OCI-LY3 (cell line): ENCODE data around the gene ADGRB3.

Source experiments
- H2AFZ ChIP-seq: fragments of 200-600, 300-600 bp; shearing (Covaris generic); 2 replicates; pipeline ENCODE4 v1.6.0; 2014; ENCODE audit warnings: antibody characterized with exemption, low read depth, low read length
- H3K27ac ChIP-seq: fragments of 200-600, 300-600 bp; sonication (generic); 2 replicates; pipeline ENCODE4 v1.5.1; 2014; ENCODE audit warnings: mild to moderate bottlenecking, low read length, moderate library complexity, mixed read lengths
- H3K27me3 ChIP-seq: fragments of 200-600, 300-600 bp; sonication (generic); 2 replicates; pipeline ENCODE4 v1.6.1; 2014; ENCODE audit warnings: low read depth, low read length, mixed read lengths
- H3K36me3 ChIP-seq: fragments of 200-600, 300-600 bp; sonication (generic); replicated peaks from 2 replicates; pipeline ENCODE3; 2014; ENCODE audit warnings: low read depth, low read length, mixed read lengths
- H3K4me1 ChIP-seq: fragments of 300-600, 200-600 bp; sonication (generic); 2 replicates; pipeline ENCODE4 v1.6.1; 2014; ENCODE audit warnings: low read length, mixed read lengths
- H3K4me2 ChIP-seq: fragments of 200-600, 300-600 bp; sonication (generic); 2 replicates; pipeline ENCODE4 v1.6.1; 2014; ENCODE audit warnings: low read length, mixed read lengths
- H3K4me3 ChIP-seq: fragments of 300-600, 200-600 bp; sonication (generic); 2 replicates; pipeline ENCODE4 v1.5.1; 2014; ENCODE audit warnings: antibody characterized with exemption, mild to moderate bottlenecking, low read length, moderate library complexity
- H3K79me2 ChIP-seq: fragments of 300-600, 200-600 bp; shearing (Covaris generic); 2 replicates; pipeline ENCODE4 v1.6.1; 2014; ENCODE audit warnings: mild to moderate bottlenecking, low read length, mixed read lengths
- H3K9ac ChIP-seq: fragments of 300-600, 200-600 bp; shearing (Covaris generic); 2 replicates; pipeline ENCODE4 v1.6.0; 2014; ENCODE audit warnings: mild to moderate bottlenecking, low read length, moderate library complexity
- H3K9me3 ChIP-seq: fragments of 200-600, 300-600 bp; shearing (Covaris generic); 2 replicates; pipeline ENCODE4 v1.6.1; 2014; ENCODE audit warnings: low read length, mixed read lengths; ENCODE audit not compliant: insufficient read depth
- H4K20me1 ChIP-seq: fragments of 200-600, 300-600 bp; sonication (generic); 2 replicates; pipeline ENCODE4 v1.6.1; 2016; ENCODE audit warnings: low read length, mixed read lengths; ENCODE audit not compliant: insufficient read depth
- CTCF ChIP-seq: fragments of 200-600, 300-600 bp; sonication (generic); IDR thresholded peaks from 2 replicates; pipeline ENCODE4 v1.5.1; 2014; ENCODE audit warnings: antibody characterized with exemption, low read length, low read depth
- EZH2phosphoT487 ChIP-seq: fragments of 200-600 bp; shearing (Covaris generic); IDR thresholded peaks from 2 replicates; pipeline ENCODE4 v1.6.1; 2018; ENCODE audit warnings: antibody characterized with exemption, mixed run types, low read depth

The ADGRB3 gene

GRCh38 chr6:69305456-69305855, 670.4 kb downstream of the ADGRB3 start:
- Histone ChIP-seq H3K4me1 (no peaks in the 10 kb centered on the region), H3K9ac (no peak overlapping the region), H3K4me2 (no peak overlapping the region), H3K27me3 (no peaks in the 10 kb centered on the region), H2AFZ (no peak overlapping the region), H3K9me3 (no peaks in the 10 kb centered on the region), H3K36me3 (no peaks in the 10 kb centered on the region), H4K20me1 (no peaks in the 10 kb centered on the region), H3K27ac (no peak overlapping the region), H3K4me3 (no peak overlapping the region), H3K79me2 (no peaks in the 10 kb centered on the region)
- TF ChIP-seq CTCF = no peak
- TF ChIP-seq EZH2phosphoT487 = no peak

- no peaks in the 10 kb centered on the region for H3K4me1 ChIP-seq
- no peaks in the 10 kb centered on the region for H3K79me2 ChIP-seq
- H3K4me3 ChIP-seq = no peak overlapping the region
- H3K9ac ChIP-seq = no peak overlapping the region
- H3K27me3 ChIP-seq = no peaks in the 10 kb centered on the region
- H3K36me3 ChIP-seq = no peaks in the 10 kb centered on the region
- no peak overlapping the region for H3K4me2 ChIP-seq
- TF ChIP-seq CTCF = no peak
- TF ChIP-seq EZH2phosphoT487 = no peak
- no peaks in the 10 kb centered on the region for H3K9me3 ChIP-seq
- H3K27ac ChIP-seq = no peak overlapping the region
- no peak overlapping the region for H2AFZ ChIP-seq
- H4K20me1 ChIP-seq = no peaks in the 10 kb centered on the region
These were observed 673.5 kb downstream of the ADGRB3 start for GRCh38 chr6:69308584-69308983.

GRCh38 chr6:69311888-69312287, 676.8 kb downstream of the ADGRB3 start:
- Histone ChIP-seq H3K4me3 (no peak overlapping the region), H2AFZ (no peak overlapping the region), H3K27ac (no peak overlapping the region), H3K27me3 (no peaks in the 10 kb centered on the region), H3K36me3 (no peaks in the 10 kb centered on the region), H4K20me1 (no peaks in the 10 kb centered on the region), H3K9me3 (no peaks in the 10 kb centered on the region), H3K4me2 (no peak overlapping the region), H3K4me1 (no peaks in the 10 kb centered on the region), H3K79me2 (no peaks in the 10 kb centered on the region), H3K9ac (no peak overlapping the region)
- TF ChIP-seq EZH2phosphoT487 = no peak
- no peak for TF ChIP-seq CTCF

GRCh38 chr6:69314001-69314400, 678.9 kb downstream of the ADGRB3 start:
- Histone ChIP-seq H3K9me3 (no peaks in the 10 kb centered on the region), H3K4me3 (no peak overlapping the region)

More at GRCh38 chr6:69314001-69314400, 678.9 kb downstream of the ADGRB3 start:
- Histone ChIP-seq H3K4me1 (no peaks in the 10 kb centered on the region), H3K27ac (no peak overlapping the region), H3K9ac (no peak overlapping the region), H3K27me3 (no peaks in the 10 kb centered on the region), H3K36me3 (no peaks in the 10 kb centered on the region), H2AFZ (no peak overlapping the region), H3K79me2 (no peaks in the 10 kb centered on the region), H4K20me1 (no peaks in the 10 kb centered on the region), H3K4me2 (no peak overlapping the region)
- TF ChIP-seq EZH2phosphoT487 (no peak), CTCF (no peak)
